ENCODE results near the gene KIF1B. TPM values are rescaled to one million over a fixed set of nuclear protein-coding genes. Genes with fewer than 3 reads are reported as not detected.

KIF1B gene
- total RNA-seq, 1 experiment from 2014 or later, result 22.7 TPM

DNA sequence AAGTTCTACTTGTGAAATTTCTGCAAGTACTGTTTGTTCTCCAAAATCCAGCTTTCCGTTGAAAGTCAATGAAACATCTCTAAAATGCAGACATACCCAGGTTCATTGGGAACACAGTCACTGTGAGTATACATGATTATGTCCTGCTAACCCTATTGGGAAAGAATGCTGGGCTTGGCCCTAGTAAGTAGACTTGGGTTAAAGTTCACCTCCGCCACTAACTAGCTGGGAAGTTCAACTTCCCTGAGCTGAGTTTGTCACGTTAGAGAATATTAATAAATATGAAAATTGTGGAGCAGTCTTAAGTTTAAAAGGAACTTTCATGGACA lies 178.0 kb downstream of the KIF1B start:
- Histone ChIP-seq H3K27ac (peak overlapping the region; percentile 96), H3K4me1 (replicated peaks; ENCODE audit: insufficient read depth) (peaks cover 23% of the 10 kb centered on the region), H2AFZ (no peak overlapping the region), H3F3A (ENCODE audit: insufficient read depth, low read depth) (peaks cover 24% of the 10 kb centered on the region), H4K20me1 (ENCODE audit: insufficient read depth) (no peaks in the 10 kb centered on the region), H3K27me3 (ENCODE audit: insufficient read depth, low read depth) (no peaks in the 10 kb centered on the region), H3K9me2 (ENCODE audit: insufficient read depth) (no peaks in the 10 kb centered on the region), H3K9me3 (ENCODE audit: insufficient read depth, low read depth) (no peaks in the 10 kb centered on the region), H3K4me3 (peak overlapping the region; percentile 9; the same call in 1 of the 2 replicates), H3K79me2 (ENCODE audit: low read depth) (no peaks in the 10 kb centered on the region), H3K36me3 (ENCODE audit: low read depth) (no peaks in the 10 kb centered on the region), H3K4me2 (peak overlapping the region; percentile 69)
- peak in 1 of 2 experiments; percentile 52 for DNase-seq
- no TSS peak for BruUV-seq (replicated peaks)
- ChIA-PET CTCF (no interaction called here), POLR2A (ENCODE audit: unreplicated experiment) (interaction anchor here (1.0 kb wide), 1 partner anchor 10 kb away, joined by 8 read pairs; the partner anchor contains the start of gene PGD)
- TF ChIP-seq, protein P1, sequence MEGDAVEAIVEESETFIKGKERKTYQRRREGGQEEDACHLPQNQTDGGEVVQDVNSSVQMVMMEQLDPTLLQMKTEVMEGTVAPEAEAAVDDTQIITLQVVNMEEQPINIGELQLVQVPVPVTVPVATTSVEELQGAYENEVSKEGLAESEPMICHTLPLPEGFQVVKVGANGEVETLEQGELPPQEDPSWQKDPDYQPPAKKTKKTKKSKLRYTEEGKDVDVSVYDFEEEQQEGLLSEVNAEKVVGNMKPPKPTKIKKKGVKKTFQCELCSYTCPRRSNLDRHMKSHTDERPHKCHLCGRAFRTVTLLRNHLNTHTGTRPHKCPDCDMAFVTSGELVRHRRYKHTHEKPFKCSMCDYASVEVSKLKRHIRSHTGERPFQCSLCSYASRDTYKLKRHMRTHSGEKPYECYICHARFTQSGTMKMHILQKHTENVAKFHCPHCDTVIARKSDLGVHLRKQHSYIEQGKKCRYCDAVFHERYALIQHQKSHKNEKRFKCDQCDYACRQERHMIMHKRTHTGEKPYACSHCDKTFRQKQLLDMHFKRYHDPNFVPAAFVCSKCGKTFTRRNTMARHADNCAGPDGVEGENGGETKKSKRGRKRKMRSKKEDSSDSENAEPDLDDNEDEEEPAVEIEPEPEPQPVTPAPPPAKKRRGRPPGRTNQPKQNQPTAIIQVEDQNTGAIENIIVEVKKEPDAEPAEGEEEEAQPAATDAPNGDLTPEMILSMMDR (conservative IDR thresholded peaks at IDR 0.05), result no peak
- TF ChIP-seq EZH2 (IDR thresholded peaks at IDR 0.05; ENCODE audit: low read depth), result no peak
- intact Hi-C loops (cut with micrococcal nuclease; ENCODE audit: unreplicated experiment), result loop anchor here (1.0 kb wide), 1 partner anchor 10 kb away; no protein-coding TSS in a partner anchor

DNA sequence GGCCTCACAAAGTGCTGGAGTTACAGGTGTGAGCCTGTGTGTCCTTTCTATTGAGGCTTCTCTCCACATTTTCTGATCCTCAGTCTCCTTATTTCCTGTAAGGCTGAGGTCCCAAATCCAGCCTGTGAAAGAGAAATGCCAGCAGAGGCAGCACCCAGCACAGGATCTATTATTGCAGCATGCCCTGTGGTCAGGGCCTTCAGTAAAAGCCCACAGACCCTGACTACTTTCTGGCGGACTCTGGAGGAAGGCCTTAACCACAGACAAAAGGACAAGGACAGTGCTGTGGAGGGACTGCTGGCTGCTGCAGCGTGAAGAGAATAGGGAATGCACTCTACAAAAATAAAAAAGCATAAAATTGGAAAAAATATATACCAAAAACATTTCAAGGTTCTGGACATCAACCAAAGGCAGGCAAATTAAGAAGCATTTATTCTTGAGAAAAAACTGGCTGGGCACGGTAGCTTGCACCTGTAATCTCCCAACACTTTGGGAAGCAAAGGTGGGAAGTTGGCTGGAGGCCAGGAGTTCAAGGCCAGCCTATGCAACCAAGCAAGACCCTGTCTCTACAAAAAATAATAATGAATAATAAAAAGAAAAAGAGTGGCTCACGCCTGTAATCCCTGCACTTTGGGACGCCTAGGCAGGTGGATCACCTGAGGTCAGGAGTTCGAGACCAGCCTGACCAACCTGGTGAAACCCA lies 179.1 kb downstream of the KIF1B start:
- Histone ChIP-seq H3K27ac (peak overlapping the region; percentile 96), H3K27me3 (ENCODE audit: insufficient read depth, low read depth) (no peaks in the 10 kb centered on the region), H2AFZ (no peak overlapping the region), H3K4me3 (no peak overlapping the region), H3K36me3 (ENCODE audit: low read depth) (no peaks in the 10 kb centered on the region), H3K4me2 (no peak overlapping the region), H3K4me1 (replicated peaks; ENCODE audit: insufficient read depth) (peaks cover 23% of the 10 kb centered on the region), H3K9me3 (ENCODE audit: insufficient read depth, low read depth) (no peaks in the 10 kb centered on the region), H3K79me2 (ENCODE audit: low read depth) (peaks cover 5% of the 10 kb centered on the region; the same call in 1 of the 2 replicates), H3F3A (ENCODE audit: insufficient read depth, low read depth) (peaks cover 24% of the 10 kb centered on the region), H3K9me2 (ENCODE audit: insufficient read depth) (no peaks in the 10 kb centered on the region), H4K20me1 (ENCODE audit: insufficient read depth) (no peaks in the 10 kb centered on the region)
- no peak for TF ChIP-seq EZH2 (IDR thresholded peaks at IDR 0.05; ENCODE audit: low read depth)
- TF ChIP-seq, protein P1 (conservative IDR thresholded peaks at IDR 0.05), result no peak
- POLR2A ChIA-PET (ENCODE audit: unreplicated experiment), result no interaction called here
- BruUV-seq (replicated peaks), result no TSS peak
- intact Hi-C loops (cut with micrococcal nuclease; ENCODE audit: unreplicated experiment), result no loop called here
- no peak for DNase-seq
- CTCF ChIA-PET, result no interaction called here

DNA sequence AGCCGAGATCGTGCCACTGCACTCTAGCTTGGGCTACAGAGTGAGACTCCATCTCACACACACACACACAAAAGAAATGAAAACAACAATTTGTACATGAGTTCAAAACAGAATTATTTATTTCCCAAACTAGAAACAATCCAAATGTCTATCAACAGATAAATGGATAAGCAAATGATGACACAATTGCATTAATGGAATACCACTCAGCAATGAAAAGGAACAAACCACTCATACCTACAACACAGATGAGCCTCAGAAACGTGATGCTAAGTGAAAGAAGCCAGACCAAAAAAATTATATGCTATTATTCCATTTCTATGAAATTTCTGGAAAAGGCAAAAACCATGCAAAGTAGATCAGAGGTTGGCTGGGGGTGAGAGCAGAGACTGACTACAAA lies 186.5 kb downstream of the KIF1B start:
- CTCF ChIA-PET, result no interaction called here
- H3K79me2 ChIP-seq (ENCODE audit: low read depth), result peaks cover 50% of the 10 kb centered on the region
- POLR2A ChIA-PET (ENCODE audit: unreplicated experiment), result no interaction called here
- TF ChIP-seq, protein P1 (conservative IDR thresholded peaks at IDR 0.05), result no peak
- no peak for TF ChIP-seq EZH2 (IDR thresholded peaks at IDR 0.05; ENCODE audit: low read depth)
- DNase-seq, result no peak
- H3F3A ChIP-seq (ENCODE audit: insufficient read depth, low read depth), result peaks cover 7% of the 10 kb centered on the region; the same call in 1 of the 2 replicates
- peaks cover 19% of the 10 kb centered on the region for H3K36me3 ChIP-seq (ENCODE audit: low read depth)
- H3K27ac ChIP-seq, result no peak overlapping the region
- H3K9me2 ChIP-seq (ENCODE audit: insufficient read depth), result no peaks in the 10 kb centered on the region
- H3K4me3 ChIP-seq, result 0 out of 2 replicates have a peak overlapping the region, but pooled peaks have one; percentile 94
- peaks cover 6% of the 10 kb centered on the region; the same call in 1 of the 2 replicates for H4K20me1 ChIP-seq (ENCODE audit: insufficient read depth)
- intact Hi-C loops (cut with micrococcal nuclease; ENCODE audit: unreplicated experiment), result no loop called here
- H3K27me3 ChIP-seq (ENCODE audit: insufficient read depth, low read depth), result no peaks in the 10 kb centered on the region
- no peaks in the 10 kb centered on the region for H3K9me3 ChIP-seq (ENCODE audit: insufficient read depth, low read depth)
- peak overlapping the region; percentile 94 for H3K4me2 ChIP-seq
- H2AFZ ChIP-seq, result no peak overlapping the region
- BruUV-seq (replicated peaks), result no TSS peak
- H3K4me1 ChIP-seq (replicated peaks; ENCODE audit: insufficient read depth), result peaks cover 12% of the 10 kb centered on the region
